Measurements from ENCODE around the gene PIBF1.
A peak's percentile ranks its signal among the peaks of the same experiment; 100 is the strongest.
"Not testable (repeated sequence)": the region's sequence is repeated elsewhere in the genome, so short reads cannot be mapped to it uniquely, and the experiment has no call there.

PIBF1 gene

DNA sequence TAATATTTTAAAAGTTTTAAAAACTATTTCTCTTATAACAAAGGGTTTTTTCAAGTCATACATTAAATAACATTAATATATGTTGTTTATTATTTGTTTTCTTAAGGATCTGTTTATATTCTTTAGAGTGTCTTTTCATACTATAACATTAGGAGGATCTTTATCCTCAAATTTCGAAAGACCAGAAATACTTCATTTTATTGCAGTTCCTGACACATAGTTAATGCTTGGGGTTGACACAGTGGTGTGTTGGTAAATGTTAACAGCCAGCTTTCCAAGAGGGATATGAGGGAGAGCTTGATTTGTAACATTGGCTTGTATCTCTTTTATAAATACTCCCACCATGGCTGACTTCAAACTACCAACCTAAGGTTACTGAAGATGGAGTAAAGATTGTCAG, 150.3 kb downstream of the PIBF1 start:
- DNase-seq, result no peak
- ATAC-seq (ENCODE audit: insufficient read depth, low read depth), result no peak
- no peaks in the 10 kb centered on the region for H3K9me3 ChIP-seq (ENCODE audit: insufficient read depth, low read length, severe bottlenecking)
- no peaks in the 10 kb centered on the region for H4K20me1 ChIP-seq (ENCODE audit: insufficient read depth, low read length)
- no peaks in the 10 kb centered on the region for H3K79me2 ChIP-seq (ENCODE audit: insufficient read depth, low read length)
- no peak overlapping the region for H3K9ac ChIP-seq (ENCODE audit: low read depth, low read length)
- H3K27ac ChIP-seq (ENCODE audit: low read length), result no peak overlapping the region
- TF ChIP-seq, protein P1, sequence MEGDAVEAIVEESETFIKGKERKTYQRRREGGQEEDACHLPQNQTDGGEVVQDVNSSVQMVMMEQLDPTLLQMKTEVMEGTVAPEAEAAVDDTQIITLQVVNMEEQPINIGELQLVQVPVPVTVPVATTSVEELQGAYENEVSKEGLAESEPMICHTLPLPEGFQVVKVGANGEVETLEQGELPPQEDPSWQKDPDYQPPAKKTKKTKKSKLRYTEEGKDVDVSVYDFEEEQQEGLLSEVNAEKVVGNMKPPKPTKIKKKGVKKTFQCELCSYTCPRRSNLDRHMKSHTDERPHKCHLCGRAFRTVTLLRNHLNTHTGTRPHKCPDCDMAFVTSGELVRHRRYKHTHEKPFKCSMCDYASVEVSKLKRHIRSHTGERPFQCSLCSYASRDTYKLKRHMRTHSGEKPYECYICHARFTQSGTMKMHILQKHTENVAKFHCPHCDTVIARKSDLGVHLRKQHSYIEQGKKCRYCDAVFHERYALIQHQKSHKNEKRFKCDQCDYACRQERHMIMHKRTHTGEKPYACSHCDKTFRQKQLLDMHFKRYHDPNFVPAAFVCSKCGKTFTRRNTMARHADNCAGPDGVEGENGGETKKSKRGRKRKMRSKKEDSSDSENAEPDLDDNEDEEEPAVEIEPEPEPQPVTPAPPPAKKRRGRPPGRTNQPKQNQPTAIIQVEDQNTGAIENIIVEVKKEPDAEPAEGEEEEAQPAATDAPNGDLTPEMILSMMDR (IDR thresholded peaks at IDR 0.05; ENCODE audit: borderline replicate concordance, extremely low read depth, low read length, poor library complexity, severe bottlenecking), result no peak
- no peak for TF ChIP-seq EZH2 (IDR thresholded peaks at IDR 0.05; ENCODE audit: borderline replicate concordance, low read depth, low read length, severe bottlenecking)
- no peaks in the 10 kb centered on the region for H3K4me1 ChIP-seq (ENCODE audit: insufficient read depth, low read length)
- peaks cover 21% of the 10 kb centered on the region; the same call in 1 of the 2 replicates for H3K36me3 ChIP-seq (ENCODE audit: insufficient read depth, low read length)
- no peak overlapping the region for H2AFZ ChIP-seq (ENCODE audit: low read depth, low read length)
- no peaks in the 10 kb centered on the region for H3K27me3 ChIP-seq (ENCODE audit: insufficient read depth, low read length, poor library complexity)
- H3K4me2 ChIP-seq (ENCODE audit: insufficient read depth, low read length), result no peak overlapping the region
- no peak overlapping the region for H3K4me3 ChIP-seq (ENCODE audit: low read depth in 1 of 2, low read length in 2 of 2)

DNA sequence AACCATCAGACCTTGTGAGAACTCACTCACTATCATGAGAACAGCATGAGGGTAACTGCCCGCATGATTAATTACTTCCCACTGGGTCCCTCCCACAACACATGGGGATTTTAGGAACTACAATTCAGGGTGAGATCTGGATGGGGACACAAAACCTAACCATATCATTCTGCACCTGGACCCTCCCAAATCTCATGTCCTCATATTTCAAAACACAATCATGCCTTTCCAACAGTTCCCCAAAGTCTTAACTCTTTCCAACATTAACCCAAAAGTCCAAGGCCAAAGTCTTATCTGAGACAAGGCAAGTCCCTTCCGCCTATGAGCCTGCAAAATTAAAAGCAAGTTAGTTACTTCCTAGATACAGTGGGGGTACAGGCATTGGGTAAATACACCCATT, 164.3 kb downstream of the PIBF1 start:
- not testable (repeated sequence) for H3K27me3 ChIP-seq (ENCODE audit: insufficient read depth, low read length, poor library complexity); H3K79me2 ChIP-seq (ENCODE audit: insufficient read depth, low read length); H4K20me1 ChIP-seq (ENCODE audit: insufficient read depth, low read length); H3K9ac ChIP-seq (ENCODE audit: low read depth, low read length); H3K9me3 ChIP-seq (ENCODE audit: insufficient read depth, low read length, severe bottlenecking); DNase-seq; H2AFZ ChIP-seq (ENCODE audit: low read depth, low read length); H3K4me1 ChIP-seq (ENCODE audit: insufficient read depth, low read length); H3K4me3 ChIP-seq (ENCODE audit: low read depth in 1 of 2, low read length in 2 of 2); H3K4me2 ChIP-seq (ENCODE audit: insufficient read depth, low read length); H3K27ac ChIP-seq (ENCODE audit: low read length); ATAC-seq (ENCODE audit: insufficient read depth, low read depth)
- H3K36me3 ChIP-seq (ENCODE audit: insufficient read depth, low read length), result peaks cover 26% of the 10 kb centered on the region

DNA sequence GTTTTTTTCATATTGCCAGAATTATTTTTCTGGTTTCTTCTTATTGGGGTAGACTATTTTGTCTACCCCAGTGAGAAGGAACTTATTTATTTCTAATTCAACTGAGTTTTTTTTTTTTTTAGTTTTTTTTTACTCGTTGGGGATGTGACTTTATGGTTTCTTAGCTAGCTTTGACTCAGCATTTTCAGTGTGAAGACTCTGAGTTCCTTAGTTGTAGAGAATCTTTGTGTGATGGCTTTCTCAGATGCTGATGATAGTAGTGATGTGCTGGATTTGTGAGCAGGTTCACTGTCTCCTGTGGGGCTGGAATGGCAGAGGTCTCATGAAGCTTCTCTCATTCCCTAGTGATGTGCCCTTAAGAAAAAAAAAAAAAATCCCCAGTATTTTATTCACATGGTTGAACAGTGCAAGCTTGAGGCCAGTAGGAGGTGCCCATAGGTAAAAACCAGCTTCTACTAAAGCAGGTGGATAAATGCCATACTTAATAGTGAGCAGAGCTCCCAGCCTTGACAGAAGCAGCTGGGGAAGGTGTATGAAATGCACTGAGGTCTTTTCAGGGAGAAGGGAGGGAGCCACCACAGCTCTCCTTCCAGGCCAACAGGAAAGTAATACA, 170.7 kb downstream of the PIBF1 start:
- Histone ChIP-seq H3K27me3 (ENCODE audit: insufficient read depth, low read length, poor library complexity) (no peaks in the 10 kb centered on the region), H2AFZ (ENCODE audit: low read depth, low read length) (no peak overlapping the region), H3K27ac (ENCODE audit: low read length) (no peak overlapping the region), H3K4me2 (ENCODE audit: insufficient read depth, low read length) (no peak overlapping the region), H3K9me3 (ENCODE audit: insufficient read depth, low read length, severe bottlenecking) (no peaks in the 10 kb centered on the region), H3K79me2 (ENCODE audit: insufficient read depth, low read length) (no peaks in the 10 kb centered on the region), H3K9ac (ENCODE audit: low read depth, low read length) (no peak overlapping the region), H4K20me1 (ENCODE audit: insufficient read depth, low read length) (no peaks in the 10 kb centered on the region), H3K36me3 (ENCODE audit: insufficient read depth, low read length) (peaks cover 13% of the 10 kb centered on the region; the same call in 1 of the 2 replicates), H3K4me3 (ENCODE audit: low read depth in 1 of 2, low read length in 2 of 2) (no peak overlapping the region), H3K4me1 (ENCODE audit: insufficient read depth, low read length) (no peaks in the 10 kb centered on the region)
- ATAC-seq (ENCODE audit: insufficient read depth, low read depth) (0 out of 3 replicates have a peak, but pooled peaks have one; percentile 19), DNase-seq (no peak)
- TF ChIP-seq, protein P1 (IDR thresholded peaks at IDR 0.05; ENCODE audit: borderline replicate concordance, extremely low read depth, low read length, poor library complexity, severe bottlenecking), result no peak
- TF ChIP-seq EZH2 (IDR thresholded peaks at IDR 0.05; ENCODE audit: borderline replicate concordance, low read depth, low read length, severe bottlenecking), result no peak

DNA sequence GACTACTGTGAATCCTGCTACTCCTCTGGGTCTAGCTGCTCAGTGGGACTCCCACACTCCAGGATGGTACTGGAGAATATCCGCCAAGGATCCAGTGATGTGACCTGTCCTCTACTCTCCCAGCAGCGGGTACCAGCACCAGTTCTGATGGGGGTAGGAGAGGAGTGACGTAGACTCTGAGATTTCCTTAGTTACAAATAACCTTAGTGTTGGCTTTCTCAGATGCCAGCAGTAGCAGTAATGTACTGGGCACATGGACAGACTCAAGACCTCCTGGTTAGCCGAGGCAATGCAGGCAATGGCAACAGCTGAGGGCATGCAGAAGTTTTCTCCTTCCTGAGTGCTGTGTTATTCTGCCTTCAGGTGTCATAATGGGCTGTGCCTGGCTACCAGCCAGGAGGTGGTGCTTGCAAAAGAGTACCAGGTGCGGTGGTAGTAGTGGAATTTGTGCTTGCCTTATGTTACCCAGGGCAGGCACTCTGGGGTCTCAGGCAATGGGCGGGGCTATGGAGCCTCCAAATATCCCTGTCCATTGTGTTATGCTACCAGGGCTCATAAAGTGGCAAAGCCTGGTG, 171.5 kb downstream of the PIBF1 start:
- Histone ChIP-seq H3K9me3 (ENCODE audit: insufficient read depth, low read length, severe bottlenecking) (no peaks in the 10 kb centered on the region), H3K27me3 (ENCODE audit: insufficient read depth, low read length, poor library complexity) (no peaks in the 10 kb centered on the region), H3K4me2 (ENCODE audit: insufficient read depth, low read length) (no peak overlapping the region), H3K9ac (ENCODE audit: low read depth, low read length) (no peak overlapping the region), H3K4me1 (ENCODE audit: insufficient read depth, low read length) (no peaks in the 10 kb centered on the region), H3K36me3 (ENCODE audit: insufficient read depth, low read length) (peaks cover 10% of the 10 kb centered on the region; the same call in 1 of the 2 replicates), H3K79me2 (ENCODE audit: insufficient read depth, low read length) (no peaks in the 10 kb centered on the region), H2AFZ (ENCODE audit: low read depth, low read length) (no peak overlapping the region), H3K4me3 (ENCODE audit: low read depth in 1 of 2, low read length in 2 of 2) (no peak overlapping the region), H3K27ac (ENCODE audit: low read length) (no peak overlapping the region), H4K20me1 (ENCODE audit: insufficient read depth, low read length) (no peaks in the 10 kb centered on the region)
- no peak for DNase-seq
- ATAC-seq (ENCODE audit: insufficient read depth, low read depth), result no peak
- TF ChIP-seq EZH2 (IDR thresholded peaks at IDR 0.05; ENCODE audit: borderline replicate concordance, low read depth, low read length, severe bottlenecking), result no peak
- TF ChIP-seq, protein P1 (IDR thresholded peaks at IDR 0.05; ENCODE audit: borderline replicate concordance, extremely low read depth, low read length, poor library complexity, severe bottlenecking), result no peak

Data from DND-41 (cell line).